HG03066 (cell line): Measurements from ENCODE around the gene SRRM5.
"Not testable (repeated sequence)": the region's sequence is repeated elsewhere in the genome, so short reads cannot be mapped to it uniquely, and the experiment has no call there.

ENCODE experiments used
- ATAC-seq: cut with Tn5 transposase; IDR thresholded peaks from one replicate; pipeline ENCODE4 v1.9.1; 2021; ENCODE audit warnings: low read depth; ENCODE audit not compliant: unreplicated experiment

Gene SRRM5, protein sequence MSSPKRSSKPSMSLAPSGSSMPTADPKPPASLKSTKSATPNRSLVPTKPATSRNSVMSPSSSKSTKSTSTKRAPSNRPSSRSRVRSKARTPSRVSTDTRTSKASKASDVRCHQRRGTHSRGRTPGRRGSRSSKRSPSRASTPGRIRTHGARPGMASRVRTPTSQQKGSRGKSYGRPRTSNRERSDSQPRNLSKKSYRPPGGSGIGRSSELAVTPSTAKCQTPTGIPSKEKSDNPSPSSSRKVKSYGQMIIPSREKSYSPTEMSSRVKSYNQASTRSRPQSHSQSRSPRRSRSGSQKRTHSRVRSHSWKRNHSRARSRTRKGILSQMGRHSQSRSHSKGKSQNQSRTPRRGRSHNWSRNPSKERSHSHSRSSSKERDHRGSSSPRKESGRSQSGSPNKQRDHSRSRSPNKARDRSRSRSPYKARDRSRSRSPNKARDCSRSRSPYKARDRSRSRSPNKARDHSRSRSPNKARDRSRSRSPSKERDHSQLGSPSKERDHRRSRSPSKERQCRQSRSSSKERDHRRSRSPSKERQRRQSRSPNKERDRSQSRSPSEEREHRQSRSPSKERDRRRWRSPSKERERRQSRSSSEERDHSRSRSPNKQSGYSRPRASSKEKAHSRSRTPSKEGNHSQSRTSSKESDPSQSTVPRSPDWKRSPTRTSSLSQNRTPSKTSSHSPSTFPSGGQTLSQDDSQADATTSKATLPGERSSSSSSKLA

DNA sequence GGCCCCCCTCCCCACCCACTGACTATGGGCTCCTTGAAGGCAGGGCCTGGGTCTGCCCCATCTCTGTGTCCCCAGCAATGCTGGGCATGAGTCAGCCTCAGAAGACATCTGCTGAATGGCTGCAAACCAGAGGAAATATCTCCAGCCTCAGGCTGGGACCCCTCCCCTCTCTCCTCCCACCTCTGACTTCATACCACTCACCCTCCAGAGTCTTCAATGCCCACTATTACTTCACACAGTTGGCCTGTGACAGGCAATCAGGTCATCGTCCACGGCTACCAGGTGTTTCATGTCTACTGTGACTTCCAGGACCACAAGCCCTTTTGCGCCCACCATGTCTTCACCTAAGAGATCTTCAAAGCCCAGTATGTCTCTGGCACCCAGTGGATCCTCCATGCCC lies at the start of gene SRRM5:
TSS of gene SRRM5 (plus strand) at position 301 of the 400 bp plus-strand sequence. CDS start at position 335, 34 bp downstream.
- no peak for ATAC-seq

- no peak for ATAC-seq
Observed at GRCh38 chr19:43562226-43562697, 49.6 kb upstream of the SRRM5 start.

GRCh38 chr19:43562698-43563241 lies 49.1 kb upstream of the SRRM5 start:
- ATAC-seq = no peak

GRCh38 chr19:43563816-43564457 lies 48.0 kb upstream of the SRRM5 start:
- no peak for ATAC-seq

- no peak for ATAC-seq
Observed at GRCh38 chr19:43564800-43565199, 47.1 kb upstream of the SRRM5 start.

GRCh38 chr19:43569657-43570056 lies 42.2 kb upstream of the SRRM5 start:
- ATAC-seq = no peak

GRCh38 chr19:43570174-43570791 lies 41.6 kb upstream of the SRRM5 start:
- no peak for ATAC-seq

DNA sequence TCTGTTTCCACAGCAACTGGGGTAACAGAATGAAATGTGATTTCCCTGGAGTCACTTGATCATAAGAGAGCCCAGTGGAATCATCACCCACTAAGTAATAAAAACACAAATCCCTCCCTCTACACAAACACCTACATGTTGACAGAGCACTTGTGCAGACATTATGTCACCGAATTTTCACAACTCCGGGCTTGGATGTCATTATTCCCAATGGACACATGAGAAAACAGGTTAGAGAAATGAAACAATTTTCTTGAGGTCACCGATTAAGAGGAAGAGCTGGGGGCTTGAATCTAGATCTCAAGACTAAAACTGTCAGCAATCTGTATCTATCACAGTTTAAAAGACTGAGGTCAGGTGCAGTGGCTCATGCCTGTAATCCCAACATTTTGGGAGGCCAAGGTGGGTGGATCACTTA lies 39.7 kb upstream of the SRRM5 start:
- no peak for ATAC-seq

- no peak for ATAC-seq
Observed at GRCh38 chr19:43574424-43575155, 37.3 kb upstream of the SRRM5 start.

DNA sequence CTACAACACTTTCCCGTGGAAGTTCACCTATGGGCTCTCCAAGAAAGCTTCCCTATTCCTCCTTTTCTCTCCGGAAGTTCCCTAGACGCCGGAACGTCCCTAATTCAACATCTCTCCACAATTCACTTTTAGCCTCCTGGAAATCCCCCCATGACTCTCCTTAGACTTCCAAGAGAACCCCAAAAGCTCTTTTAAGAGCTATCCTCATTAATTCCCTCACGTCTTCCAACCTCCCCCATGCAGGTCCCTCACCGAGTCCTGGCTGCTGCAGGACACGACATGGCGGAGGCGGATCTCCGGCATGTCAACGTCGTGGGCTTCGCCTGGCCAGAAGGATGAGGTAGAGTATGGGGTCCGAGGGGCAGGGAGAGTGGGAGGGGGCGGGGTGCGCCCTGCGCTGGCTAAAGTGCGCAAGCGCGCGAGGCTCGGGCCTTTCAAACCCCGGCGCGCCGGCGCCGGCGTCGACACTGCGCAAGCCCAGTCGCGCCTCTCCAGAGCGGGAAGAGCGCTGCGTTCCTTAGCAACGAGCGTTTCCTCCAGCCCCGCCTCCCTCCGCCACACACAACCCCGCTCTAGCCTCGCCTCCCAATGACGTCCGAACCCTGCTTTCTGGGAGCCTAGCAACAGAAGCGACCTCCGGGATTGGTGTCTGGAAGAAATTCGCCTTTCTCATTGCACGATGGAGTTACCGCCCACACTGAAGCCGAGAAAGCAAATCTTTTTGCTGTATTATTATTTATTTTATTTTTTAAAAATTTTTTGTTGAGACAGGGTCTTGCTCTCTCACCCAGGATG lies 36.5 kb upstream of the SRRM5 start, which contains the start of the genes PINLYP and XRCC1:
TSS of gene PINLYP (plus strand) at position 646 of the 795 bp plus-strand sequence. CDS start 1,391 bp downstream, outside the sequence.
TSS of gene XRCC1 (minus strand) at position 372 of the 795 bp plus-strand sequence. CDS start at position 303, 69 bp downstream.
- ATAC-seq = peak; percentile 98

DNA sequence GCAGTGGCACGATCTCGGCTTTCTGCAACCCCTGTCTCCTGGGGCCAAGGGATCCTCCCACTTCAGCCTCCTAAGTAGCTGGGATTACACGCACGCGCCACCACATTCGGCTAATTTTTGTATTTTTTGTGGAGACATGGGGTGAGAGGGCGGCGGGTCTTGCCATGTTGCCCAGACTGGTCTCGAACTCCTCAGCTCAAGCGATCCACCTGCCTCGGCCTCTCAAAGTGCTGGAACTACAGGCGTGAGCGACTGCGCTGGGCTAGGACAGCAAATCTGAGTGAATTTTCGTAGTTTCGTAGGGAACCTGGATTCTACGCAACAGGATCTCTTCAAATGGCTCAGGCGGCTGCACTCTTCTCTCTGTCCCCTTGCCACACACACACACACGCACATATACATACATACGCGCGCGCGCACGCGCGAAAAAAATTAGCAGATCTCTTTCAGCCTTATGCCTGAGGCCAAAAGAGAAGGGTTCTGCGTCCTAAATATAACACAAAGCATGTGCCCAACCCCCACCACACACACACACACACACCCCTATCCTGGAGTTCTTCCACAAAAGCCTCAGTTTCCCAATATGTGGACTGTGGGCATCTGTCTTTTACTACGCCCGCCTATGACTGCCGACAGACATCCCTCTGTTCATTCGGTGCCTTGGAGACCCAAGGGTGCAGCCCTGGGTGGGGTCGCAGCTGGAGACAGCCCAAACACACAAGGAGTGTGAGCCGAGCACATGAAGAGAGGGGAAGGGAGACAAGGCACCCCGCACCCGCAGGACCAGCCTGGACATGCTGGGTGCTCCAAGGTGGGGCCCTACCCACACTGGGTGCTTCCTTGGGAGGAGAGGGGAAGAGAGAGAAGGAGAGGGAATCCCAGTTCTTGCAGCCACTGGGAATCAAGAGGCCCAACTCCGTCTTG lies 35.7 kb upstream of the SRRM5 start:
- no peak for ATAC-seq

DNA sequence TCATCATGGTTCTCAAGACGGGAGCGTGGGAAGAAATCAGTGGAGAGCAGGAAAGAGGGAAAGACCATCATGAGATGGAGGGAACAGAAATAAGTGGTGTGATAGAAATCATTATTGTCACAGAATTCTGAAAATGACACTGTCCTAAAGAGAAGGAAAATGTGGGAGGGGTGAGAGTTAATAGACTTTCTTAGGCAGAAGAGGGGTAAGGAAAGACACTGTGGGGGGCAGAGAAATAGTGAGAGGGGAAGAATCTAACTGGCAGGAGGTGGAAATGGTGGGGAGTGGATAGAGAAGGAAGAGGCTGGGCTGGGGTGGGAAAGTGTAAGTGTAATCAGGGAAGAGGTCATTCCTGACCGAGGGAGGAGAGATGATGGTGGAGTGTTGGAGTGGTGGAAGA lies 33.1 kb upstream of the SRRM5 start:
- ATAC-seq = no peak

- no peak for ATAC-seq
Observed at GRCh38 chr19:43581467-43581866, 30.4 kb upstream of the SRRM5 start.

DNA sequence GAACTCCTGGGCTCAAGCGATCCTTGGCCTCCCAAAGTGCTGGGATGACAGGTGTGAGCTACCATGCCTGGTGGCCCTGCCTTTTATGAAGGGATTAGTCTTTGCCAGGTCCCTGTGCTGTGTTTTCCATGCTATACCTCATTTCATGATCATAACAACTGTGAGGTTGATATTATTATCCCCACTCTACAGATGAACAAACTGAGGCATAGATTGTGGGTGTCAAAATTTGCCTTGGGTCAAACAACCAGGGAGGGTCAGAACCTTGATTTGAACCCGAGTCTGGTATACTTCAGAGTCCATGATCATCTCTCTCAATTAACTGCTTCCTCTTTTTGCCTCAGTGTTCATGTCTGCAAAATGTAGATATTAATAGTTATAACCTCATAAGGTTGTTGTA lies 29.4 kb upstream of the SRRM5 start:
- ATAC-seq = no peak

DNA sequence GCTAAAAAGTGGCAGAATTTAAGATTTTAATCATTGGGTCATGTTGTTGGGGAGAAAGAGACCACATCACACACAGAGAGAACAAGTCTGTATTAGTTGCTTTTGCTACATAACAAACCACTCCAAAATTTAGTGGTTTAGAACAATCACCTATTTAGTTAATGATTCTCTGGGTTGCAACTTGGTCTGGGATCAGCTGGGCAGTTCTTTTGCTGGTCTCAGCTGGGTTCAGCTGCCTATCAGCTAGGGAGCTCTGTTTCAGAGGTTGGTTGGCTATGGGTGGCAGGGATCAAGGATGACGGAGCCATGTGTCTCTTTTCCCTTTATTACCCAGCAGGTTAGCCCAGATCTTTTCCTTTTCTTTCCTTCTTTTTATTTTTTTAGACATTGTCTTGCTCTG lies 27.4 kb upstream of the SRRM5 start:
- no peak for ATAC-seq

GRCh38 chr19:43586346-43586745 lies 25.5 kb upstream of the SRRM5 start:
- ATAC-seq = no peak

GRCh38 chr19:43587029-43587428 lies 24.9 kb upstream of the SRRM5 start:
- not testable (repeated sequence) for ATAC-seq

DNA sequence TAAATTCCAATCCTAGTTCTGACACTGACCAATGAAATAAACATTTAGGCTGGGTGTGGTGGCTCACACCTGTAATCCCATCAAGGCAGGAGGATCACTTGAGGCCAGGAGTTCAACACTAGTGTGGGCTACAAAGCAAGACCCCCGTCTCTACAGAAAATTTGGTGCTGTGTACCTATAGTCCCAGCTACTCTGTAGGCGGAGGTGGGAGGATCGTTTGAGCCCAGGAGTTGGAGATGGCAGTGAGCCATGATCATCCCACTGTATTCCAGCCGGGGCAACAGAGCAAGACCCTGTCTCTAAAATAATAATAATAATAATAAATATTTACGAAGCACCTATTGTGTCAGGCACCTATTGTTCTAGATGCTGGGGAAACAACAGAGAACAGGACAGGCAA lies 22.6 kb upstream of the SRRM5 start:
- ATAC-seq = no peak
